H9 (cell line): ENCODE results near the gene KRTAP5-4. TPM values are rescaled to one million over a fixed set of nuclear protein-coding genes. Genes with fewer than 3 reads are reported as not detected.
"Not testable (repeated sequence)": the region's sequence is repeated elsewhere in the genome, so short reads cannot be mapped to it uniquely, and the experiment has no call there.

Source experiments
- DNase-seq: peaks from one replicate; pipeline ENCODE4 v3.0.0-alpha.2; 2017
- H2AFZ ChIP-seq: one replicate; pipeline ENCODE4 v1.6.1; 2013; ENCODE audit warnings: mild to moderate bottlenecking, low read length, control low read depth, moderate library complexity
- H2AK5ac ChIP-seq: 2 replicates; pipeline ENCODE4 v1.6.1; 2013; ENCODE audit warnings: low read length, control low read depth, mixed read lengths; ENCODE audit not compliant: insufficient read length
- H2BK120ac ChIP-seq: one replicate; pipeline ENCODE4 v1.6.1; 2013; ENCODE audit warnings: low read depth, mild to moderate bottlenecking, low read length, control low read depth, inconsistent platforms; ENCODE audit not compliant: poor library complexity, severe bottlenecking
- H2BK12ac ChIP-seq: 2 replicates; pipeline ENCODE4 v1.6.1; 2013; ENCODE audit warnings: low read length, control low read depth, mixed read lengths, low read depth; ENCODE audit not compliant: insufficient read length
- H2BK15ac ChIP-seq: 2 replicates; pipeline ENCODE4 v1.6.1; 2013; ENCODE audit warnings: low read depth, low read length, control low read depth
- H2BK20ac ChIP-seq: one replicate; pipeline ENCODE4 v1.6.1; 2013; ENCODE audit warnings: low read depth, mild to moderate bottlenecking, low read length, control low read depth, inconsistent platforms; ENCODE audit not compliant: poor library complexity, severe bottlenecking
- H2BK5ac ChIP-seq: 2 replicates; pipeline ENCODE4 v1.6.1; 2013; ENCODE audit warnings: low read length, control low read depth, mixed read lengths; ENCODE audit not compliant: insufficient read length
- H3K14ac ChIP-seq: 2 replicates; pipeline ENCODE4 v1.6.1; 2013; ENCODE audit warnings: low read length, control low read depth; ENCODE audit not compliant: insufficient read depth
- H3K18ac ChIP-seq: 2 replicates; pipeline ENCODE4 v1.6.1; 2013; ENCODE audit warnings: low read depth, mild to moderate bottlenecking, mixed read lengths, low read length, control low read depth; ENCODE audit not compliant: insufficient read length
- H3K23ac ChIP-seq: 2 replicates; pipeline ENCODE4 v1.6.1; 2013; ENCODE audit warnings: low read length, control low read depth, mixed read lengths, low read depth; ENCODE audit not compliant: insufficient read length
- H3K23me2 ChIP-seq: 2 replicates; pipeline ENCODE4 v1.6.1; 2013; ENCODE audit warnings: low read depth, mild to moderate bottlenecking, mixed read lengths, low read length, control low read depth; ENCODE audit not compliant: insufficient read length, poor library complexity, severe bottlenecking
- H3K27ac ChIP-seq: 2 replicates; pipeline ENCODE4 v1.5.1; 2013; ENCODE audit warnings: low read length, control low read depth, mixed read lengths, low read depth; ENCODE audit not compliant: insufficient read length
- H3K27me3 ChIP-seq: 2 replicates; pipeline ENCODE4 v1.6.1; 2013; ENCODE audit warnings: low read length, control low read depth, inconsistent platforms; ENCODE audit not compliant: insufficient read depth
- H3K4ac ChIP-seq: 2 replicates; pipeline ENCODE4 v1.6.1; 2013; ENCODE audit warnings: low read depth, mild to moderate bottlenecking, control low read depth, inconsistent platforms, low read length, moderate library complexity
- H3K4me1 ChIP-seq: 2 replicates; pipeline ENCODE4 v1.6.1; 2013; ENCODE audit warnings: low read length, control low read depth, inconsistent platforms; ENCODE audit not compliant: insufficient read depth
- H3K4me2 ChIP-seq: 2 replicates; pipeline ENCODE4 v1.6.1; 2013; ENCODE audit warnings: low read length, control low read depth, mixed read lengths; ENCODE audit not compliant: insufficient read length, insufficient read depth
- H3K56ac ChIP-seq: 2 replicates; pipeline ENCODE4 v1.6.1; 2013; ENCODE audit warnings: low read depth, mild to moderate bottlenecking, mixed read lengths, low read length, control low read depth; ENCODE audit not compliant: insufficient read length
- H3K79me1 ChIP-seq: 2 replicates; pipeline ENCODE4 v1.6.1; 2013; ENCODE audit warnings: low read depth, mild to moderate bottlenecking, moderate library complexity, low read length, control low read depth, inconsistent platforms; ENCODE audit not compliant: insufficient read depth, poor library complexity, severe bottlenecking
- H3K79me2 ChIP-seq: 2 replicates; pipeline ENCODE4 v1.6.1; 2013; ENCODE audit warnings: low read length, control low read depth, inconsistent platforms; ENCODE audit not compliant: insufficient read depth
- H3K9ac ChIP-seq: 2 replicates; pipeline ENCODE4 v1.6.1; 2013; ENCODE audit warnings: low read length, control low read depth, mixed read lengths; ENCODE audit not compliant: insufficient read length; ENCODE audit errors: extremely low read depth
- H3K9me3 ChIP-seq: one replicate; pipeline ENCODE4 v1.6.1; 2013; ENCODE audit warnings: low read depth, low read length, inconsistent platforms; ENCODE audit not compliant: control insufficient read depth
- H3T11ph ChIP-seq: one replicate; pipeline ENCODE4 v1.6.1; 2013; ENCODE audit warnings: mild to moderate bottlenecking, low read length, control low read depth, inconsistent platforms
- H4K20me1 ChIP-seq: one replicate; pipeline ENCODE4 v1.6.1; 2013; ENCODE audit not compliant: control insufficient read depth, insufficient read length, insufficient read depth
- H4K5ac ChIP-seq: 2 replicates; pipeline ENCODE4 v1.6.1; 2013; ENCODE audit warnings: low read depth, mild to moderate bottlenecking, mixed read lengths, low read length, control low read depth; ENCODE audit not compliant: insufficient read length
- H4K8ac ChIP-seq: replicated peaks from 2 replicates; pipeline ENCODE4 v1.6.1; 2013; ENCODE audit warnings: low read length, control low read depth, mixed read lengths, low read depth; ENCODE audit not compliant: insufficient read length
- H4K91ac ChIP-seq: 2 replicates; pipeline ENCODE4 v1.6.1; 2013; ENCODE audit warnings: low read depth, mild to moderate bottlenecking, moderate library complexity, mixed read lengths, low read length, control low read depth; ENCODE audit not compliant: insufficient read length
- H3K27ac Mint-ChIP-seq, 3 experiments: 2 replicates in 2 of 3; 3 replicates in 1 of 3; pipeline ENCODE4 v1.8.0; 2020 to 2021; ENCODE audit warnings: mixed read lengths in 3 of 3, mild to moderate bottlenecking in 1 of 3, moderate library complexity in 1 of 3
- H3K27me3 Mint-ChIP-seq: 2 replicates; pipeline ENCODE4 v1.8.0; 2021; ENCODE audit warnings: low read depth, mild to moderate bottlenecking, moderate library complexity, mixed read lengths
- H3K36me3 Mint-ChIP-seq, 3 experiments: 2 replicates in 2 of 3; 3 replicates in 1 of 3; pipeline ENCODE4 v1.8.0; 2020 to 2021; ENCODE audit warnings: low read depth in 3 of 3, mixed read lengths in 3 of 3; ENCODE audit not compliant: insufficient read depth in 1 of 3
- H3K4me1 Mint-ChIP-seq, 2 experiments: 2 replicates each; pipeline ENCODE4 v1.8.0; 2020; ENCODE audit warnings: mixed read lengths in 2 of 2
- H3K4me3 Mint-ChIP-seq, 2 experiments: 2 replicates in 1 of 2; 3 replicates in 1 of 2; pipeline ENCODE4 v1.8.0; 2020 to 2021; ENCODE audit warnings: mild to moderate bottlenecking in 2 of 2, mixed read lengths in 2 of 2, moderate library complexity in 1 of 2
- H3K9me3 Mint-ChIP-seq, 2 experiments: 2 replicates in 1 of 2; 3 replicates in 1 of 2; pipeline ENCODE4 v1.8.0; 2020; ENCODE audit warnings: mild to moderate bottlenecking in 2 of 2, mixed read lengths in 2 of 2, moderate library complexity in 1 of 2
- WGBS: extraction: QIAGEN DNeasy Blood & Tissue Kit; methylation state at CpG from one replicate; pipeline ENCODE4 v1.1.7; 2013; ENCODE audit warnings: missing lambda C conversion rate, low lambda C conversion rate, mixed read lengths; ENCODE audit not compliant: insufficient read length; ENCODE audit errors: extremely low coverage; 5-methylcytosine and 5-hydroxymethylcytosine counted together
- total RNA-seq: library from RNA; stranded (reverse); gene quantifications from 2 replicates; pipeline ENCODE4 v1.2.1, GENCODE V29; 2021
- TF ChIP-seq, protein P1 (sequence below): fragments of 200-600 bp; sonication (generic); conservative IDR thresholded peaks from 3 replicates; pipeline ENCODE4 v1.8.0; 2021; ENCODE audit warnings: antibody characterized with exemption, mild to moderate bottlenecking

KRTAP5-4 gene
- total RNA-seq, 1 experiment from 2014 or later, result not detected

DNA sequence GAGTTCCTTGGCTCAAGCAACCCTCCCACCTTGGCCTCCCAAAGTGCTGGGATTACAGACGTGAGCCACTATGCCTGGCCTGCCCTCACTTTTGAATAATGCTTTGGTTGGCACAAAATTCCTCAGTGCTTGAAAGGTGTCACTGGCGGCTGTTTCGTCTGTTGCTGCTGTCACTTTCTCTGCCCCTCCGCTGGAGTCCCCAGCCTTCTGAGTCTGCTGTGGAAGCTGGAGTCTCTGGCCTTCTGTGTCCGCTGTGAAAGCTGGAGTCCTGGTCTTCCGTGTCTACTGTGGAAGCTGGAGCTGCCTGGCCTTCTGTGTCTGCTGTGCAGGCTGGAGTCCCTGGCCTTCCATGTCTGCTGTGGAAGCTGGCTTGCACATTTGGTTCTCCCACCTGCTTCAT, 31.9 kb downstream of the KRTAP5-4 start:
- Histone ChIP-seq H2BK20ac (no peak overlapping the region), H3K56ac (no peak overlapping the region), H2BK120ac (no peak overlapping the region), H3K27ac (no peak overlapping the region), H3K23me2 (no peaks in the 10 kb centered on the region), H4K8ac (no peak overlapping the region), H2AFZ (no peak overlapping the region), H2BK15ac (no peak overlapping the region), H3K4me1 (no peaks in the 10 kb centered on the region; the same call in 1 of the 2 replicates), H3T11ph (no peak overlapping the region), H3K9me3 (no peaks in the 10 kb centered on the region), H3K4ac (no peak overlapping the region), H3K4me2 (no peak overlapping the region), H3K23ac (no peak overlapping the region), H4K5ac (no peak overlapping the region), H2BK5ac (no peak overlapping the region), H2BK12ac (no peak overlapping the region), H3K14ac (no peak overlapping the region; the same call in 1 of the 2 replicates), H3K9ac (no peak overlapping the region), H4K20me1 (no peaks in the 10 kb centered on the region), H4K91ac (no peak overlapping the region), H3K79me2 (no peaks in the 10 kb centered on the region), H3K27me3 (no peaks in the 10 kb centered on the region), H3K79me1 (no peaks in the 10 kb centered on the region), H2AK5ac (no peak overlapping the region), H3K18ac (no peak overlapping the region)
- no peak for DNase-seq
- Mint-ChIP-seq H3K4me3 (no peak overlapping the region), H3K9me3 (peaks cover 0 to 2% of the 10 kb centered on the region in 2 experiments; a peak in 1 of 5 replicates), H3K27me3 (peaks cover 63% of the 10 kb centered on the region), H3K4me1 (peaks cover 2 to 4% of the 10 kb centered on the region in 2 experiments; a peak in 1 of 4 replicates), H3K27ac (no peak overlapping the region), H3K36me3 (no peaks in the 10 kb centered on the region)
- TF ChIP-seq, protein P1, sequence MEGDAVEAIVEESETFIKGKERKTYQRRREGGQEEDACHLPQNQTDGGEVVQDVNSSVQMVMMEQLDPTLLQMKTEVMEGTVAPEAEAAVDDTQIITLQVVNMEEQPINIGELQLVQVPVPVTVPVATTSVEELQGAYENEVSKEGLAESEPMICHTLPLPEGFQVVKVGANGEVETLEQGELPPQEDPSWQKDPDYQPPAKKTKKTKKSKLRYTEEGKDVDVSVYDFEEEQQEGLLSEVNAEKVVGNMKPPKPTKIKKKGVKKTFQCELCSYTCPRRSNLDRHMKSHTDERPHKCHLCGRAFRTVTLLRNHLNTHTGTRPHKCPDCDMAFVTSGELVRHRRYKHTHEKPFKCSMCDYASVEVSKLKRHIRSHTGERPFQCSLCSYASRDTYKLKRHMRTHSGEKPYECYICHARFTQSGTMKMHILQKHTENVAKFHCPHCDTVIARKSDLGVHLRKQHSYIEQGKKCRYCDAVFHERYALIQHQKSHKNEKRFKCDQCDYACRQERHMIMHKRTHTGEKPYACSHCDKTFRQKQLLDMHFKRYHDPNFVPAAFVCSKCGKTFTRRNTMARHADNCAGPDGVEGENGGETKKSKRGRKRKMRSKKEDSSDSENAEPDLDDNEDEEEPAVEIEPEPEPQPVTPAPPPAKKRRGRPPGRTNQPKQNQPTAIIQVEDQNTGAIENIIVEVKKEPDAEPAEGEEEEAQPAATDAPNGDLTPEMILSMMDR, result no peak
- WGBS, result no CpG with 5 or more reads among the region's 6 CpGs

DNA sequence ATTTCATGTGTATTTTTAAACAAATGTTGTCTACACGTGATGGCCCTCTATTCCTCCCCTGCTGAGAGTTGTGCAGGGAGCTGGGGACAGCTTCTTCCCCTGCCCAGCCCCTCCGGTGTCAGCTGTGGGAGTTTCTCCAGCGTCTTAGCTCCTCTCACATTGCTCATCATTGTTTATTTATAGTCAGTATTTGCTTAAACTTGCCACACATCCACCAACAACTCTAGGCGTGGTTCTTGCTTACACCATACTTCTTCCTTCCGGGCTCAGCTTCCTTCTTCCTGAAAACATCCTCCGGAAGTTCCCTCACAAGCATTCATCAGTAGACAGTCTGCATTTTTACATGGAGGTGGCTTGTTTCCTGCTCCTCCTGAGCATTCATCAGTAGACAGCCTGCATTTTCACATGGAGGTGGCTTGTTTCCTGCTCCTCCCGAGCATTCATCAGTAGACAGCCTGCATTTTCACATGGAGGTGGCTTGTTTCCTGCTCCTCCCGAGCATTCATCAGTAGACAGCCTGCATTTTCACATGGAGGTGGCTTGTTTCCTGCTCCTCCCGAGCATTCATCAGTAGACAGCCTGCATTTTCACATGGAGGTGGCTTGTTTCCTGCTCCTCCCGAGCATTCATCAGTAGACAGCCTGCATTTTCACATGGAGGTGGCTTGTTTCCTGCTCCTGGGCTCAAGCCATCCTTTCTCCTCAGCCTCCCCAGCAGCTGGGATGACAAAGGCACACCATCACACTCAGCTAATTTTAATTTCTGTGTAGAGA, 32.6 kb downstream of the KRTAP5-4 start:
- not testable (repeated sequence) for H3K9ac ChIP-seq, H3K4me2 ChIP-seq, H3K9me3 Mint-ChIP-seq, H2BK120ac ChIP-seq, H3K4me3 Mint-ChIP-seq, H3K23ac ChIP-seq, H2BK20ac ChIP-seq, H3K4ac ChIP-seq, H2BK15ac ChIP-seq, H3K9me3 ChIP-seq, H3K4me1 Mint-ChIP-seq, H3K27me3 ChIP-seq, H3K79me1 ChIP-seq, H3K27ac ChIP-seq, H3T11ph ChIP-seq, DNase-seq, H4K8ac ChIP-seq, H3K36me3 Mint-ChIP-seq, H4K91ac ChIP-seq, H3K23me2 ChIP-seq, H3K18ac ChIP-seq, H3K27ac Mint-ChIP-seq, H2AFZ ChIP-seq, H2AK5ac ChIP-seq, H3K14ac ChIP-seq, H4K20me1 ChIP-seq, H3K56ac ChIP-seq, H2BK5ac ChIP-seq, H3K4me1 ChIP-seq, H4K5ac ChIP-seq, H3K79me2 ChIP-seq, H2BK12ac ChIP-seq
- no CpG with 5 or more reads among the region's 10 CpGs for WGBS
- peaks cover 60% of the 10 kb centered on the region for H3K27me3 Mint-ChIP-seq
